K562 (cell line): ENCODE measurements around the gene HEY2. TPM values are rescaled to one million over a fixed set of nuclear protein-coding genes. Genes with fewer than 3 reads are reported as not detected.

ENCODE experiments used
- ATAC-seq: fragments of 200-7000 bp; cut with Tn5 transposase; 3 replicates; pipeline ENCODE4 v1.9.1; 2020; ENCODE audit warnings: moderate library complexity
- BruUV-seq: library from RNA; stranded (reverse); fragments of 400-500 nt; replicated peaks from 2 replicates; lab custom pipeline; 2021; lab: Mats Ljungman, UMichigan
- CTCF ChIA-PET: fragments of 300-600 bp; formaldehyde crosslinking; extraction: SDS; loops from one replicate; lab custom pipeline; 2021; ENCODE audit warnings: low intra/inter-chr PET ratio; lab: Yijun Ruan, JAX
- POLR2A ChIA-PET: fragments of 300-600, 350-650 bp; sonication (Branson Sonifier 250); formaldehyde crosslinking; extraction: SDS; loops from one replicate; lab custom pipeline; 2021; ENCODE audit warnings: antibody characterized with exemption, inconsistent platforms; lab: Yijun Ruan, JAX
- DNase-seq, 4 experiments: peaks; one replicate each; pipeline versions ENCODE4 v3.0.0 to v3.0.0-alpha.2; 2011 to 2018; ENCODE audit warnings: low spot score in 3 of 4, mixed read lengths in 3 of 4; ENCODE audit errors: extremely low read depth in 1 of 4
- FAIRE-seq: peaks from 2 replicates; lab custom pipeline; 2011; peaks lifted over from hg19 to GRCh38; lab: Jason Lieb, UNC
- H2AFZ ChIP-seq: 2 replicates; pipeline ENCODE4 v1.6.0; 2011; ENCODE audit warnings: low read depth, low read length, control low read depth, inconsistent platforms
- H3K27ac ChIP-seq: fragments of 200-600 bp; 3 replicates; pipeline ENCODE4 v1.8.0; 2011; ENCODE audit warnings: low read depth, mild to moderate bottlenecking, control low read depth, inconsistent platforms, low read length, moderate library complexity, mixed read lengths; ENCODE audit errors: extremely low read depth
- H3K27me3 ChIP-seq, 2 experiments: fragments of 300-600 bp in 1 of 2; 2 replicates in 1 of 2; 3 replicates in 1 of 2; pipeline versions ENCODE4 v1.6.0 to v1.8.0; 2011; ENCODE audit warnings: inconsistent platforms in 2 of 2, low read length in 2 of 2, mild to moderate bottlenecking in 1 of 2, mixed read lengths in 1 of 2, moderate library complexity in 1 of 2; ENCODE audit not compliant: control insufficient read depth in 2 of 2, insufficient read depth in 2 of 2
- H3K36me3 ChIP-seq: fragments of 300-600 bp; 3 replicates; pipeline ENCODE4 v1.8.0; 2011; ENCODE audit warnings: mild to moderate bottlenecking, low read length, inconsistent platforms; ENCODE audit not compliant: control insufficient read depth, insufficient read depth
- H3K4me1 ChIP-seq, 2 experiments: fragments of 200-600 bp in 1 of 2; replicated peaks in 1 of 2; 2 replicates in 1 of 2; 3 replicates in 1 of 2; pipeline versions ENCODE4 v1.5.1 to v1.8.0; 2011; ENCODE audit warnings: inconsistent platforms in 2 of 2, low read length in 2 of 2, mild to moderate bottlenecking in 1 of 2, mixed read lengths in 1 of 2, moderate library complexity in 1 of 2; ENCODE audit not compliant: control insufficient read depth in 2 of 2, insufficient read depth in 2 of 2
- H3K4me2 ChIP-seq: 2 replicates; pipeline ENCODE4 v1.6.1; 2011; ENCODE audit warnings: low read length, control low read depth, inconsistent platforms, mixed read lengths; ENCODE audit not compliant: insufficient read depth
- H3K4me3 ChIP-seq: fragments of 200-600 bp; sonication (generic), shearing (Covaris generic); 2 replicates; pipeline ENCODE4 v1.5.1; 2016; ENCODE audit warnings: control low read depth, inconsistent platforms
- H3K79me2 ChIP-seq: fragments of 200-600 bp; 3 replicates; pipeline ENCODE4 v1.8.0; 2011; ENCODE audit warnings: low read length, inconsistent platforms; ENCODE audit not compliant: control insufficient read depth, insufficient read depth
- H3K9ac ChIP-seq, 2 experiments: 2 replicates each; pipeline versions ENCODE4 v1.6.0 to v1.6.1; 2011; ENCODE audit warnings: low read depth in 2 of 2, low read length in 2 of 2, control low read depth in 1 of 2, inconsistent platforms in 1 of 2, mild to moderate bottlenecking in 1 of 2, mixed read lengths in 1 of 2; ENCODE audit not compliant: insufficient read depth in 1 of 2
- H3K9me1 ChIP-seq: one replicate; pipeline ENCODE4 v1.6.0; 2011; ENCODE audit warnings: inconsistent platforms, mild to moderate bottlenecking, low read length, moderate library complexity; ENCODE audit not compliant: control insufficient read depth, insufficient read depth
- H3K9me3 ChIP-seq: replicated peaks from 2 replicates; pipeline ENCODE4 v1.5.1; 2011; ENCODE audit warnings: low read depth, low read length, inconsistent platforms; ENCODE audit not compliant: control insufficient read depth, insufficient read depth
- H4K20me1 ChIP-seq: replicated peaks from 2 replicates; pipeline ENCODE4 v1.6.1; 2011; ENCODE audit warnings: low read length, inconsistent platforms, mixed read lengths; ENCODE audit not compliant: control insufficient read depth, insufficient read depth
- CGGBP1 ChIP-seq: fragments of 250-450 bp; sonication (Bioruptor Pico); IDR thresholded peaks from 2 replicates; pipeline ENCODE4 v1.9.0; 2021; ENCODE audit warnings: mild to moderate bottlenecking
- CHD2 ChIP-seq: IDR thresholded peaks from 2 replicates; pipeline ENCODE4 v1.6.1; 2011; ENCODE audit warnings: low read depth, low read length
- CTBP1 ChIP-seq: fragments of 450-650 bp; IDR thresholded peaks from 2 replicates; pipeline ENCODE4 v1.6.1; 2016; ENCODE audit warnings: borderline replicate concordance
- EP400 ChIP-seq: fragments of 450-650 bp; IDR thresholded peaks from 2 replicates; pipeline ENCODE4 v1.6.1; 2017; ENCODE audit warnings: antibody characterized with exemption, mild to moderate bottlenecking, moderate library complexity
- ETS2 ChIP-seq: IDR thresholded peaks from 2 replicates; pipeline ENCODE4 v1.6.1; 2016; ENCODE audit warnings: borderline replicate concordance, missing genetic modification characterization, mild to moderate bottlenecking, moderate library complexity, missing compliant biosample characterization; ENCODE audit not compliant: poor library complexity, severe bottlenecking
- GATAD2B ChIP-seq: fragments of 450-650 bp; IDR thresholded peaks from 2 replicates; pipeline ENCODE4 v1.6.1; 2017; ENCODE audit warnings: mild to moderate bottlenecking, borderline replicate concordance
- NCOA1 ChIP-seq: fragments of 450-650 bp; IDR thresholded peaks from 2 replicates; pipeline ENCODE4 v1.6.1; 2016; ENCODE audit warnings: low read depth
- SLC30A9 ChIP-seq: fragments of 250-450 bp; sonication (Bioruptor Pico); IDR thresholded peaks from 2 replicates; pipeline ENCODE4 v1.8.0; 2022; ENCODE audit warnings: mild to moderate bottlenecking, moderate library complexity
- SMARCB1 ChIP-seq: IDR thresholded peaks from 2 replicates; pipeline ENCODE4 v1.6.1; 2011; ENCODE audit warnings: improper control_type of control experiment, low read depth; ENCODE audit not compliant: insufficient read length
- U2AF1 ChIP-seq: fragments of 200-400 bp; formaldehyde crosslinking; optimal IDR thresholded peaks from 2 replicates; pipeline ENCODE3; 2017; ENCODE audit warnings: mild to moderate bottlenecking, low read depth, low read length, moderate library complexity
- ZBTB1 ChIP-seq: sonication (generic); formaldehyde crosslinking; IDR thresholded peaks from 2 replicates; pipeline ENCODE4 v1.8.1; 2023; ENCODE audit warnings: missing genetic modification reagents, low read depth, mild to moderate bottlenecking, borderline replicate concordance
- ZNF431 ChIP-seq: sonication (generic); formaldehyde crosslinking; IDR thresholded peaks from 2 replicates; pipeline ENCODE4 v1.8.0; 2022; ENCODE audit warnings: mild to moderate bottlenecking, missing genetic modification reagents
- WGBS: fragments of 100-300 bp; shearing (Covaris generic); methylation state at CpG from one replicate; pipeline ENCODE4 v1.1.6; 2016; ENCODE audit warnings: low coverage, mixed read lengths; ENCODE audit not compliant: insufficient coverage; ENCODE audit errors: missing lambda C conversion rate; 5-methylcytosine and 5-hydroxymethylcytosine counted together
- in situ Hi-C: fragments of 300-500 bp; cut with MboI; formaldehyde crosslinking; loops from 4 replicates; pipeline ENCODE4 v1.15.0; 2018; ENCODE audit warnings: inconsistent platforms, mixed read lengths
- intact Hi-C: fragments of 100-400 bp; cut with micrococcal nuclease; formaldehyde crosslinking; loops from 2 replicates; pipeline ENCODE4 v1.14.2; 2022
- polyA plus RNA-seq, 8 experiments: library from polyadenylated mRNA; depleted of rRNA in 4 of 8; stranded (reverse) in 5 of 8; unstranded in 3 of 8; fragments of >200 nt; fragmentation: Nextera tagmentation in 2 of 8; fragmentation: Illumina TruSeq in 1 of 8; extraction: Ambion mirVana in 2 of 8; extraction: Trizol in 1 of 8; gene quantifications; 2 replicates each; pipeline versions ENCODE4 v1.2.1 to v1.2.3, GENCODE V29; 2011 to 2014; ENCODE audit warnings: inconsistent platforms in 1 of 8, missing spikeins in 1 of 8
- total RNA-seq, 7 experiments: library from RNA; depleted of rRNA in 6 of 7; stranded (reverse); fragments of >200 nt in 6 of 7; fragmentation: Illumina TruSeq in 2 of 7; extraction: Trizol in 2 of 7; gene quantifications; 2 replicates each; pipeline versions ENCODE4 v1.2.1 to v1.2.3, GENCODE V29; 2011 to 2021; ENCODE audit warnings: low replicate concordance in 1 of 7

The HEY2 gene
- total and polyA plus RNA-seq, 9 of the 15 experiments (the other 6 are each of a cell fraction or from before 2014, with no cell fraction given) = 0.03 to 0.07 (median 0.06) TPM; not detected in 5

- FAIRE-seq = no peak
- ChIA-PET POLR2A (no interaction called here), CTCF (no interaction called here)
- DNase-seq = no peak
- in situ Hi-C loops = no loop called here
- no peak for TF ChIP-seq CGGBP1 (CRISPR knock-in tag)
- no peak for TF ChIP-seq CTBP1
- TF ChIP-seq EP400 = no peak
- no peak for TF ChIP-seq NCOA1
- TF ChIP-seq ETS2 = no peak
- no peak for TF ChIP-seq CHD2
- TF ChIP-seq U2AF1 = no peak
- no peak for TF ChIP-seq ZBTB1
- no peak for TF ChIP-seq GATAD2B
- no peak for TF ChIP-seq SMARCB1
- no peak for TF ChIP-seq SLC30A9
- TF ChIP-seq ZNF431 (CRISPR knock-in tag) = no peak
- Histone ChIP-seq H3K9ac (no peak overlapping the region), H2AFZ (no peak overlapping the region), H3K4me3 (no peak overlapping the region), H3K27me3 (peaks cover 0 to 3% of the 10 kb centered on the region in 2 experiments; a peak in 2 of 5 replicates), H3K27ac (no peak overlapping the region), H4K20me1 (no peaks in the 10 kb centered on the region), H3K9me1 (no peaks in the 10 kb centered on the region), H3K4me1 (no peaks in the 10 kb centered on the region), H3K9me3 (no peaks in the 10 kb centered on the region), H3K36me3 (no peaks in the 10 kb centered on the region), H3K79me2 (no peaks in the 10 kb centered on the region), H3K4me2 (no peak overlapping the region)
- no TSS peak for BruUV-seq
- intact Hi-C loops = no loop called here
- WGBS = 0% methylated on average over 4 of the region's 4 CpGs
- ATAC-seq = no peak
These were observed 41.7 kb upstream of the HEY2 start for GRCh38 chr6:125707615-125708243.
